ENCODE results near the gene SLMAP. TPM values are rescaled to one million over a fixed set of nuclear protein-coding genes. Genes with fewer than 3 reads are reported as not detected.

SLMAP gene
- total and polyA plus RNA-seq, 2 experiments from 2014 or later = 32.1 to 73.0 TPM

- no peak overlapping the region for H3K27ac Mint-ChIP-seq
- Histone ChIP-seq H3K27ac (ENCODE audit: low read depth) (no peak overlapping the region), H3K4me2 (no peak overlapping the region), H3K27me3 (ENCODE audit: insufficient read depth) (no peaks in the 10 kb centered on the region), H3K4me1 (ENCODE audit: insufficient read depth) (no peaks in the 10 kb centered on the region), H2AFZ (no peak overlapping the region), H3K79me2 (replicated peaks; ENCODE audit: insufficient read depth) (no peaks in the 10 kb centered on the region), H3K36me3 (ENCODE audit: insufficient read depth) (no peaks in the 10 kb centered on the region), H4K20me1 (replicated peaks; ENCODE audit: insufficient read depth) (no peaks in the 10 kb centered on the region), H3F3A (replicated peaks; ENCODE audit: low read depth) (0 out of 2 replicates have a peak, but pooled peaks cover 3% of the 10 kb centered on the region), H3K4me3 (no peak overlapping the region), H3K9me2 (ENCODE audit: insufficient read depth) (no peaks in the 10 kb centered on the region)
- no peak overlapping the region for H3K4me3 Mint-ChIP-seq
- ATAC-seq (no peak), DNase-seq (ENCODE audit: low spot score) (no peak)
- no peak for TF ChIP-seq CTCF (conservative IDR thresholded peaks at IDR 0.05; ENCODE audit: low read depth in 2 of 2)
- H3K36me3 Mint-ChIP-seq (ENCODE audit: low read depth) = no peaks in the 10 kb centered on the region
- peaks cover 2% of the 10 kb centered on the region for H3K27me3 Mint-ChIP-seq (ENCODE audit: insufficient read depth, low read depth, poor library complexity)
- H3K4me1 Mint-ChIP-seq = no peaks in the 10 kb centered on the region
- peaks cover 7% of the 10 kb centered on the region; the same call in 1 of the 3 replicates for H3K9me3 Mint-ChIP-seq
Measured at GRCh38 chr3:57745101-57745500, 11.0 kb upstream of the SLMAP start.

GRCh38 chr3:57746156-57747010, 9.7 kb upstream of the SLMAP start:
- DNase-seq (ENCODE audit: low spot score) (no peak), ATAC-seq (no peak)
- no peak overlapping the region for H3K27ac ChIP-seq (ENCODE audit: low read depth)
- no peak overlapping the region for H3K4me3 ChIP-seq
- H3K36me3 ChIP-seq (ENCODE audit: insufficient read depth) = no peaks in the 10 kb centered on the region
- H3K27ac Mint-ChIP-seq = no peak overlapping the region
- H4K20me1 ChIP-seq (replicated peaks; ENCODE audit: insufficient read depth) = no peaks in the 10 kb centered on the region
- H3K27me3 Mint-ChIP-seq (ENCODE audit: insufficient read depth, low read depth, poor library complexity) = peaks cover 2% of the 10 kb centered on the region
- H3K4me3 Mint-ChIP-seq = no peak overlapping the region
- no peaks in the 10 kb centered on the region for H3K79me2 ChIP-seq (replicated peaks; ENCODE audit: insufficient read depth)
- H3K4me1 Mint-ChIP-seq = no peaks in the 10 kb centered on the region
- no peaks in the 10 kb centered on the region for H3K9me2 ChIP-seq (ENCODE audit: insufficient read depth)
- no peak overlapping the region for H3K4me2 ChIP-seq
- 0 out of 2 replicates have a peak, but pooled peaks cover 3% of the 10 kb centered on the region for H3F3A ChIP-seq (replicated peaks; ENCODE audit: low read depth)
- H2AFZ ChIP-seq = no peak overlapping the region
- no peaks in the 10 kb centered on the region for H3K27me3 ChIP-seq (ENCODE audit: insufficient read depth)
- no peaks in the 10 kb centered on the region for H3K36me3 Mint-ChIP-seq (ENCODE audit: low read depth)
- no peaks in the 10 kb centered on the region for H3K4me1 ChIP-seq (ENCODE audit: insufficient read depth)
- TF ChIP-seq EZH2 (IDR thresholded peaks at IDR 0.05; ENCODE audit: low read depth, unreplicated experiment) = no peak
- H3K9me3 Mint-ChIP-seq = peaks cover 7% of the 10 kb centered on the region; the same call in 1 of the 3 replicates

- H4K20me1 ChIP-seq (replicated peaks; ENCODE audit: insufficient read depth) = no peaks in the 10 kb centered on the region
- no peak overlapping the region for H3K4me3 ChIP-seq
- no peak overlapping the region for H3K27ac ChIP-seq (ENCODE audit: low read depth)
- H3K4me2 ChIP-seq = no peak overlapping the region
- H3K36me3 ChIP-seq (ENCODE audit: insufficient read depth) = no peaks in the 10 kb centered on the region
- H3K79me2 ChIP-seq (replicated peaks; ENCODE audit: insufficient read depth) = no peaks in the 10 kb centered on the region
- peaks cover 7% of the 10 kb centered on the region; the same call in 1 of the 3 replicates for H3K9me3 Mint-ChIP-seq
- no peaks in the 10 kb centered on the region for H3K9me2 ChIP-seq (ENCODE audit: insufficient read depth)
- H3K4me1 ChIP-seq (ENCODE audit: insufficient read depth) = no peaks in the 10 kb centered on the region
- no peaks in the 10 kb centered on the region for H3K27me3 ChIP-seq (ENCODE audit: insufficient read depth)
- H3K36me3 Mint-ChIP-seq (ENCODE audit: low read depth) = no peaks in the 10 kb centered on the region
- DNase-seq (ENCODE audit: low spot score) = no peak
- no peak overlapping the region for H3K27ac Mint-ChIP-seq
- ATAC-seq = no peak
- no peak overlapping the region for H2AFZ ChIP-seq
- no peak overlapping the region for H3K4me3 Mint-ChIP-seq
- no peaks in the 10 kb centered on the region for H3K27me3 Mint-ChIP-seq (ENCODE audit: insufficient read depth, low read depth, poor library complexity)
- no peaks in the 10 kb centered on the region for H3K4me1 Mint-ChIP-seq
- H3F3A ChIP-seq (replicated peaks; ENCODE audit: low read depth) = 0 out of 2 replicates have a peak, but pooled peaks cover 3% of the 10 kb centered on the region
- TF ChIP-seq NANOG (IDR thresholded peaks at IDR 0.05; ENCODE audit: borderline replicate concordance) (no peak), EZH2phosphoT487 (IDR thresholded peaks at IDR 0.05; ENCODE audit: unreplicated experiment) (no peak), REST (IDR thresholded peaks at IDR 0.05; ENCODE audit: unreplicated experiment) (no peak), POLR2AphosphoS5 (IDR thresholded peaks at IDR 0.05; ENCODE audit: low read depth) (no peak), JUNB (IDR thresholded peaks at IDR 0.05; ENCODE audit: unreplicated experiment) (no peak), CREB1 (CRISPR knock-in tag; IDR thresholded peaks at IDR 0.05; ENCODE audit: low read depth) (no peak), CTCF (conservative IDR thresholded peaks at IDR 0.05; ENCODE audit: low read depth in 2 of 2) (no peak), ZNF331 (CRISPR knock-in tag; IDR thresholded peaks at IDR 0.05; ENCODE audit: low read depth) (no peak), STAT1 (IDR thresholded peaks at IDR 0.05; ENCODE audit: unreplicated experiment) (no peak)
Measured at GRCh38 chr3:57749542-57749941, 6.6 kb upstream of the SLMAP start.
